ENCODE measurements around the gene ARHGEF2.

DNA sequence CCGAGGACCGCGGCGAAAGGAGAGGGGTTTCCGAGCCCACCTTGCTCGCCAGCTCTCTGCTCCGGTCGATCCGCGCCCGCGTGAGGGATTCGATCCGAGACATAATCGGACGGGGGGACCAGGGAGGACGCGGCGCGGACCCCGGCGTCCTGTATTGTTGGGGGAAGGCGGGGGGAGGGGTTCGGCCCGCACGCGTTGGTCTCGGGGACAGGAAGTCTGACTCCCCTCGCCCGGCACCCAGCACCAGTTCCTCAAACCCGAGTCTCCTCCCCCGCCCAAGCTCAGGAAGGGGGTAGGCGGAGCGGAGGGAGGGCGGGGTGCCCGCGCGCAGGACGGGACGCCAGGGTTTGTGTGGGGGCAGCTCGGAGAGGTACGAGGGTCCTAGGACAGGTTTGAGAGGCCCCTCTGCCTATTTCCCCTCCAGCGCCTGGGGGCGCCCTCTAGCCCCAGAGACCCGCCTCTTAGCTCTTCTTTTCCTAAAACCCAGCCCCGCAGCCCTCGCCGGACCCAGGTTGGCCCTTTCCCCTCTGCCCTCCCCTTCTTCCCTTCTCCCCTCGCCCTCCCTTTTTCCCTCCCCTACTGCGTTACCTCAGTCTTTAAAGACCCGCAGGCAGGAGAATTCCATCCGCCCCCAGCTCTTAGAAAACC lies at the start of gene ARHGEF2:
- TF ChIP-seq EZH2phosphoT487 (IDR thresholded peaks at IDR 0.05; ENCODE audit: borderline replicate concordance), result no peak
- TF ChIP-seq, protein P1, sequence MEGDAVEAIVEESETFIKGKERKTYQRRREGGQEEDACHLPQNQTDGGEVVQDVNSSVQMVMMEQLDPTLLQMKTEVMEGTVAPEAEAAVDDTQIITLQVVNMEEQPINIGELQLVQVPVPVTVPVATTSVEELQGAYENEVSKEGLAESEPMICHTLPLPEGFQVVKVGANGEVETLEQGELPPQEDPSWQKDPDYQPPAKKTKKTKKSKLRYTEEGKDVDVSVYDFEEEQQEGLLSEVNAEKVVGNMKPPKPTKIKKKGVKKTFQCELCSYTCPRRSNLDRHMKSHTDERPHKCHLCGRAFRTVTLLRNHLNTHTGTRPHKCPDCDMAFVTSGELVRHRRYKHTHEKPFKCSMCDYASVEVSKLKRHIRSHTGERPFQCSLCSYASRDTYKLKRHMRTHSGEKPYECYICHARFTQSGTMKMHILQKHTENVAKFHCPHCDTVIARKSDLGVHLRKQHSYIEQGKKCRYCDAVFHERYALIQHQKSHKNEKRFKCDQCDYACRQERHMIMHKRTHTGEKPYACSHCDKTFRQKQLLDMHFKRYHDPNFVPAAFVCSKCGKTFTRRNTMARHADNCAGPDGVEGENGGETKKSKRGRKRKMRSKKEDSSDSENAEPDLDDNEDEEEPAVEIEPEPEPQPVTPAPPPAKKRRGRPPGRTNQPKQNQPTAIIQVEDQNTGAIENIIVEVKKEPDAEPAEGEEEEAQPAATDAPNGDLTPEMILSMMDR (conservative IDR thresholded peaks at IDR 0.05; ENCODE audit: low read length), result peak; percentile 62
